Breast epithelium (tissue), 4 donors: ENCODE data around the gene WDR47. TPM values are rescaled to one million over a fixed set of nuclear protein-coding genes. Genes with fewer than 3 reads are reported as not detected.

Experiments
- DNase-seq, 2 donors: peaks; one replicate each; pipeline ENCODE4 v3.0.0-alpha.2; 2019; ENCODE audit warnings: low spot score in 2 of 2
- H3K27ac ChIP-seq, 2 donors: fragments of 200-600 bp; sonication (generic) in 1 of 2; one replicate each; pipeline ENCODE4 v1.5.1; 2016 to 2019; ENCODE audit warnings: mild to moderate bottlenecking in 1 of 2
- H3K27me3 ChIP-seq, 2 donors: fragments of 200-600 bp; sonication (generic) in 1 of 2; one replicate each; pipeline versions ENCODE4 v1.5.1 to v1.6.0; 2017 to 2019; ENCODE audit warnings: control low read depth in 1 of 2, mild to moderate bottlenecking in 1 of 2
- H3K36me3 ChIP-seq: fragments of 200-600 bp; one replicate; pipeline ENCODE4 v1.5.1; 2019
- H3K4me1 ChIP-seq, 2 donors: fragments of 200-600 bp; sonication (generic); one replicate each; pipeline ENCODE4 v1.5.1; 2016 to 2019; ENCODE audit warnings: control low read depth in 1 of 2
- H3K4me3 ChIP-seq, 3 donors: fragments of 200-600 bp; sonication (generic); 1 replicate in 2 of 3; 2 replicates in 1 of 3; pipeline ENCODE4 v1.5.1; 2016 to 2019; ENCODE audit warnings: mild to moderate bottlenecking in 3 of 3, moderate library complexity in 2 of 3
- H3K9me3 ChIP-seq, 2 donors: fragments of 200-600 bp; sonication (generic) in 1 of 2; one replicate each; pipeline ENCODE4 v1.5.1; 2016 to 2019; ENCODE audit warnings: control low read depth in 1 of 2
- POLR2A ChIP-seq: fragments of 450-650 bp; IDR thresholded peaks from one replicate; pipeline ENCODE4 v1.6.1; 2016; ENCODE audit warnings: antibody characterized with exemption, mild to moderate bottlenecking, moderate library complexity
- POLR2AphosphoS5 ChIP-seq, 3 donors: sonication (generic); formaldehyde crosslinking; IDR thresholded peaks; one replicate each; pipeline ENCODE4 v1.6.1; 2017; ENCODE audit warnings: antibody characterized with exemption in 3 of 3
- intact Hi-C: fragments of 100-400 bp; cut with DNase I; formaldehyde crosslinking; loops from one replicate; pipeline ENCODE4 v1.15.1; 2023; ENCODE audit warnings: low total_unique reads
- total RNA-seq, 3 donors: library from RNA; depleted of rRNA; stranded (reverse); fragments of >200 nt; gene quantifications; one replicate each; pipeline ENCODE4 v1.1.0, GENCODE V29; 2016
- TF ChIP-seq, protein P1 (sequence below), 3 donors: fragments of 450-650 bp; IDR thresholded peaks; one replicate each; pipeline ENCODE4 v1.5.1; 2016 to 2017; ENCODE audit warnings: antibody characterized with exemption in 3 of 3, mild to moderate bottlenecking in 3 of 3, moderate library complexity in 3 of 3

WDR47 gene
- total RNA-seq, 3 donors from 2014 or later = 12.3 to 16.8 (median 13.8) TPM

DNA sequence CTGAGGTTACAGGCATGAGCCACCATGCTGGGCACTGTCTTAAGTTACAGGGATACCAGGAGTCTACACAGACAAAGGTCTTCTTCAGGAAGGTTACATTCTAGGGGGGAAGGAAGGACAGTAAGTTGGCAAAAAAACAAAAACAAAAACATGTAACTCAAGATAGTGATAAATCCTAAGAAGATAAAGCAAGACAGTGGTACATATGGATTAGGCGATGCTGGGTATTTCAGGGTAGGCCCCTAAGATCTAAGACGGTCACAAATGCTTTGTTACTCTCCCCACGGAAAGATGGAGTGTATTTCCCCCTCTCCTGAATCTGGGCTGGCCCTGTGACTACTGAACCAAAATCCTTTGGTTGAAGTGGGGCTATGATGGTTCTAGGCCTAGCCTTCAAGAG lies 86.8 kb downstream of the WDR47 start:
- Histone ChIP-seq H3K4me3 (no peak overlapping the region), H3K27me3 (no peaks in the 10 kb centered on the region), H3K4me1 (no peaks in the 10 kb centered on the region), H3K36me3 (no peaks in the 10 kb centered on the region), H3K9me3 (no peaks in the 10 kb centered on the region), H3K27ac (no peak overlapping the region)
- intact Hi-C loops = no loop called here
- no peak for DNase-seq
- TF ChIP-seq, protein P1, sequence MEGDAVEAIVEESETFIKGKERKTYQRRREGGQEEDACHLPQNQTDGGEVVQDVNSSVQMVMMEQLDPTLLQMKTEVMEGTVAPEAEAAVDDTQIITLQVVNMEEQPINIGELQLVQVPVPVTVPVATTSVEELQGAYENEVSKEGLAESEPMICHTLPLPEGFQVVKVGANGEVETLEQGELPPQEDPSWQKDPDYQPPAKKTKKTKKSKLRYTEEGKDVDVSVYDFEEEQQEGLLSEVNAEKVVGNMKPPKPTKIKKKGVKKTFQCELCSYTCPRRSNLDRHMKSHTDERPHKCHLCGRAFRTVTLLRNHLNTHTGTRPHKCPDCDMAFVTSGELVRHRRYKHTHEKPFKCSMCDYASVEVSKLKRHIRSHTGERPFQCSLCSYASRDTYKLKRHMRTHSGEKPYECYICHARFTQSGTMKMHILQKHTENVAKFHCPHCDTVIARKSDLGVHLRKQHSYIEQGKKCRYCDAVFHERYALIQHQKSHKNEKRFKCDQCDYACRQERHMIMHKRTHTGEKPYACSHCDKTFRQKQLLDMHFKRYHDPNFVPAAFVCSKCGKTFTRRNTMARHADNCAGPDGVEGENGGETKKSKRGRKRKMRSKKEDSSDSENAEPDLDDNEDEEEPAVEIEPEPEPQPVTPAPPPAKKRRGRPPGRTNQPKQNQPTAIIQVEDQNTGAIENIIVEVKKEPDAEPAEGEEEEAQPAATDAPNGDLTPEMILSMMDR (IDR thresholded peaks at IDR 0.05) = no peak
- TF ChIP-seq POLR2AphosphoS5 (IDR thresholded peaks at IDR 0.05) = no peak
- no peak for TF ChIP-seq POLR2A

DNA sequence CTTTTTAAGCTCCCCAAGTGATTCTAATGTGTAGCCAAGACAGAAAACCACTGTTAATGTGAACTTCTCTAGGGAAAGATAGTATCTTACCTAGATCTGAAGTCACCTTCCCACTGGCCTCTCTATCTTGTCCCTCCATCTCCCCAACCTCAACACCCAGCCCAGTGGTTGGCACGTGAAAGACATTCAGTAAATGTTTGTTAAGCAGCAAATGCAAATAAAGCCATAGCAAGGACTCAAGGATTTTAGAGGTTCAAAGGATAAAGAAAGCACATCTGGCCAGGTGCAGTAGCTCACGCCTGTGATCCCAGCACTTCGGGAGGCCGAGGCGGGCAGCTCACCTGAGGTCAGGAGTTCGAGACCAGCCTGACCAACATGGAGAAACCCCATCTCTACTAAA lies 88.5 kb downstream of the WDR47 start:
- Histone ChIP-seq H3K27me3 (no peaks in the 10 kb centered on the region), H3K4me3 (no peak overlapping the region), H3K36me3 (no peaks in the 10 kb centered on the region), H3K27ac (no peak overlapping the region), H3K9me3 (no peaks in the 10 kb centered on the region), H3K4me1 (no peaks in the 10 kb centered on the region)
- TF ChIP-seq POLR2A (no peak), POLR2AphosphoS5 (IDR thresholded peaks at IDR 0.05) (no peak)
- TF ChIP-seq, protein P1 (IDR thresholded peaks at IDR 0.05) = no peak
- intact Hi-C loops = no loop called here
- DNase-seq = no peak

DNA sequence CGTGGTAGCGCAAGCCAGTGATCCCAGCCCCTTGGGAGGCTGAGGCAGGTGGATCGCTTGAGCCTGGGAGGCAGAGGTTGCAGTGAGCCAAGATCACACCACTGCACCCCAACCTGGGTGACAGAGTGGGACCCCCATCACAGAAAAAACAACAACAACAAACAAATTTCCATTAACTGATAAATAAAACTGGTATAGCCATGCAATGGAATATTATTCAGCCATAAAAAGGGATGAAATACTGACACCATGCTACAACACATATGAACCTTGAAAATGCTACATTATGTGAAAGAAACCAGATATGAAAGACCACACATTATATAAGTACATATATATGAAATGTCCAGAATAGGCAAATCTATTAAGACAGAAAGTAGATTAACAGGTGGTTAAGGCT lies 90.7 kb downstream of the WDR47 start:
- Histone ChIP-seq H3K36me3 (no peaks in the 10 kb centered on the region), H3K4me3 (no peak overlapping the region), H3K27ac (no peak overlapping the region), H3K27me3 (no peaks in the 10 kb centered on the region), H3K4me1 (no peaks in the 10 kb centered on the region), H3K9me3 (no peaks in the 10 kb centered on the region)
- intact Hi-C loops = no loop called here
- TF ChIP-seq POLR2A (no peak), POLR2AphosphoS5 (IDR thresholded peaks at IDR 0.05) (no peak)
- TF ChIP-seq, protein P1 (IDR thresholded peaks at IDR 0.05) = no peak
- DNase-seq = no peak

DNA sequence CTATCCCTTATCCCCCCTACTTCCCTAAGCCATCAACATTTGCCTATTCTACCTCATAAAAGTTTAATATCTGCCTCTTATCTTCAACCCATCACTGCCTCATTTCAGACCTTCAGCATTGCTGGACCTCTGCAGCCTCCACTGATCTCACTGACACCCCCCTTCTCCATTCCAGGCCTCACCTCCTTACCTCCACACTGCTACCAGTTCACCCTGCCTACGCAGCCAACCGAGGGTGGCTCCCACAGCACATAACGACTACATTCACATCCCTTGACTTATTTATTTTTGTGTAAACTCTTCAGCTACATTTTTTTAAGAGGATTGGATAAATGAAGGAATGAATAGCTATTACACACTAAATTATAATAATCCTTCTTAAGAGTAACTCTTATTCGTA lies 92.9 kb downstream of the WDR47 start:
- Histone ChIP-seq H3K4me1 (no peaks in the 10 kb centered on the region), H3K36me3 (no peaks in the 10 kb centered on the region), H3K27ac (peak overlapping the region in 1 of 2 donors; percentile 56), H3K27me3 (no peaks in the 10 kb centered on the region), H3K4me3 (no peak overlapping the region), H3K9me3 (no peaks in the 10 kb centered on the region)
- no peak for DNase-seq
- TF ChIP-seq POLR2AphosphoS5 (IDR thresholded peaks at IDR 0.05) = no peak
- no peak for TF ChIP-seq POLR2A
- TF ChIP-seq, protein P1 (IDR thresholded peaks at IDR 0.05) = no peak
- intact Hi-C loops = loop anchor here (5.0 kb wide), 1 partner anchor 1153 kb away; no protein-coding TSS in a partner anchor

DNA sequence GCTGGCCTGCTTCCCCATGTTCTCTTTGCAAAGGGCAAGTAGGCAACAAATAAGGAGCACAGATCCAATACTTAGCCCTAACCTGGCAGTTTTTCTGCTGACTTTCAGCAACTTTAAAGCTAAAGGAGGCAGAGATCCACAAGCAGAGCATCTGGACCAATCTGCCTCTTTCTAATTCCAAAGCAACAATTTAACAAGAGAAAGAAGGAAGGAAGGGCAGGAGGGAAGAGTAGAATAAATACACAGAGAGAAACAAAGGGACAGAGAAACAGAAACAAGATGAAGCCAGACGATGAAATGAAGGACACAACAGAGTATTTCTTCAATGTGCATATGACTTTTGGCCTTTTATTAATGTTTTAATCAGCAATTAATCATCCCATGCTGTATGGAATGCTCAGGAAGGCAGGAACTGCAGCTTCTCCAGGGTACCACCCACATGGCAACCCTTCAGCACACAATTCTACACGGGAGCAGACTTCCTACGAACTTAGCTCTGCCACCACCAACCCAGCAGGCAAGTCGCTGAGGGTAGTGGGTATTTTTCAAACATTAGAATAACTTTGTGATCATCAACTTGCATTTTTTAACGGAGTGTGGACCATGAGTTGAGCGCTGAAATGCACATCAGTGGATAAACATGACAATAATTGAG lies 93.9 kb downstream of the WDR47 start:
- Histone ChIP-seq H3K27ac (peak overlapping the region; percentile 33 to 56), H3K36me3 (no peaks in the 10 kb centered on the region), H3K4me3 (peak overlapping the region in 2 of 3 donors; percentile 20 to 30), H3K9me3 (no peaks in the 10 kb centered on the region), H3K4me1 (no peaks in the 10 kb centered on the region), H3K27me3 (no peaks in the 10 kb centered on the region)
- TF ChIP-seq POLR2AphosphoS5 (IDR thresholded peaks at IDR 0.05) = no peak
- intact Hi-C loops = loop anchor here (5.0 kb wide), 1 partner anchor 1154 kb away; no protein-coding TSS in a partner anchor
- DNase-seq = no peak
